HEK293 (cell line): Measurements from ENCODE around the gene PPP1R18.

Source experiments
- CTCF ChIP-seq: fragments of 450-650 bp; formaldehyde crosslinking; IDR thresholded peaks from 2 replicates; pipeline ENCODE4 v1.5.1; 2016; ENCODE audit warnings: missing biosample characterization, missing genetic modification characterization
- ZBTB8A ChIP-seq: fragments of 450-650 bp; formaldehyde crosslinking; IDR thresholded peaks from 2 replicates; pipeline ENCODE4 v1.5.1; 2016; ENCODE audit warnings: missing biosample characterization, missing genetic modification characterization
- ZFP37 ChIP-seq: fragments of 450-650 bp; formaldehyde crosslinking; IDR thresholded peaks from 2 replicates; pipeline ENCODE4 v1.5.1; 2016; ENCODE audit warnings: missing biosample characterization, missing genetic modification characterization
- ZIC2 ChIP-seq: fragments of 450-650 bp; formaldehyde crosslinking; IDR thresholded peaks from 2 replicates; pipeline ENCODE4 v1.5.1; 2016; ENCODE audit warnings: missing biosample characterization, missing genetic modification characterization
- ZNF174 ChIP-seq: fragments of 450-650 bp; formaldehyde crosslinking; IDR thresholded peaks from 2 replicates; pipeline ENCODE4 v1.5.0; 2017; ENCODE audit warnings: missing biosample characterization, mild to moderate bottlenecking, missing genetic modification characterization
- ZNF274 ChIP-seq, 2 experiments: fragments of 200-500 bp in 1 of 2; fragments of 450-650 bp in 1 of 2; sonication (Bioruptor generic) in 1 of 2; formaldehyde crosslinking in 1 of 2; IDR thresholded peaks; 2 replicates each; pipeline versions ENCODE4 v1.5.1 to v1.6.1; 2014 to 2016; ENCODE audit warnings: borderline replicate concordance in 1 of 2, inconsistent platforms in 1 of 2, low read length in 1 of 2, missing biosample characterization in 1 of 2, missing genetic modification characterization in 1 of 2
- ZNF398 ChIP-seq: fragments of 450-650 bp; formaldehyde crosslinking; IDR thresholded peaks from 2 replicates; pipeline ENCODE4 v1.5.1; 2017; ENCODE audit warnings: missing biosample characterization, missing genetic modification characterization
- ZNF501 ChIP-seq: fragments of 450-650 bp; formaldehyde crosslinking; IDR thresholded peaks from 2 replicates; pipeline ENCODE4 v1.5.1; 2016; ENCODE audit warnings: missing biosample characterization, missing genetic modification characterization
- ZNF660 ChIP-seq: fragments of 450-650 bp; IDR thresholded peaks from 2 replicates; pipeline ENCODE4 v1.5.1; 2018; ENCODE audit warnings: missing biosample characterization, mild to moderate bottlenecking, missing genetic modification characterization
- ZNF843 ChIP-seq: fragments of 450-650 bp; formaldehyde crosslinking; IDR thresholded peaks from 2 replicates; pipeline ENCODE4 v1.5.1; 2016; ENCODE audit warnings: missing biosample characterization, missing genetic modification characterization

GRCh38 chr6:30727920-30728553, 41.6 kb upstream of the PPP1R18 start:
- TF ChIP-seq ZNF660 (tag by site-specific recombination) = no peak
- no peak for TF ChIP-seq ZNF398 (tag by site-specific recombination)
- TF ChIP-seq ZNF843 (tag by site-specific recombination) = no peak
- no peak for TF ChIP-seq CTCF (tag by site-specific recombination)
- TF ChIP-seq ZIC2 (tag by site-specific recombination) = no peak
- 0 out of 2 replicates have a peak, but pooled peaks have one; percentile 18 for TF ChIP-seq ZBTB8A (tag by site-specific recombination)
- TF ChIP-seq ZNF274 (IDR thresholded peaks at IDR 0.05; ENCODE audit: low read length) = no peak
- TF ChIP-seq ZNF274 (tag by site-specific recombination; IDR thresholded peaks at IDR 0.05; ENCODE audit: borderline replicate concordance) = no peak
- no peak for TF ChIP-seq ZFP37
- no peak for TF ChIP-seq ZNF501
- no peak for TF ChIP-seq ZNF174 (tag by site-specific recombination)
